HG03460 (cell line): ENCODE results near the gene FA2H.
"Not testable (repeated sequence)": the region's sequence is repeated elsewhere in the genome, so short reads cannot be mapped to it uniquely, and the experiment has no call there.

Experiments used
- ATAC-seq: cut with Tn5 transposase; IDR thresholded peaks from one replicate; pipeline ENCODE4 v1.9.1; 2021; ENCODE audit not compliant: unreplicated experiment

The FA2H gene

DNA sequence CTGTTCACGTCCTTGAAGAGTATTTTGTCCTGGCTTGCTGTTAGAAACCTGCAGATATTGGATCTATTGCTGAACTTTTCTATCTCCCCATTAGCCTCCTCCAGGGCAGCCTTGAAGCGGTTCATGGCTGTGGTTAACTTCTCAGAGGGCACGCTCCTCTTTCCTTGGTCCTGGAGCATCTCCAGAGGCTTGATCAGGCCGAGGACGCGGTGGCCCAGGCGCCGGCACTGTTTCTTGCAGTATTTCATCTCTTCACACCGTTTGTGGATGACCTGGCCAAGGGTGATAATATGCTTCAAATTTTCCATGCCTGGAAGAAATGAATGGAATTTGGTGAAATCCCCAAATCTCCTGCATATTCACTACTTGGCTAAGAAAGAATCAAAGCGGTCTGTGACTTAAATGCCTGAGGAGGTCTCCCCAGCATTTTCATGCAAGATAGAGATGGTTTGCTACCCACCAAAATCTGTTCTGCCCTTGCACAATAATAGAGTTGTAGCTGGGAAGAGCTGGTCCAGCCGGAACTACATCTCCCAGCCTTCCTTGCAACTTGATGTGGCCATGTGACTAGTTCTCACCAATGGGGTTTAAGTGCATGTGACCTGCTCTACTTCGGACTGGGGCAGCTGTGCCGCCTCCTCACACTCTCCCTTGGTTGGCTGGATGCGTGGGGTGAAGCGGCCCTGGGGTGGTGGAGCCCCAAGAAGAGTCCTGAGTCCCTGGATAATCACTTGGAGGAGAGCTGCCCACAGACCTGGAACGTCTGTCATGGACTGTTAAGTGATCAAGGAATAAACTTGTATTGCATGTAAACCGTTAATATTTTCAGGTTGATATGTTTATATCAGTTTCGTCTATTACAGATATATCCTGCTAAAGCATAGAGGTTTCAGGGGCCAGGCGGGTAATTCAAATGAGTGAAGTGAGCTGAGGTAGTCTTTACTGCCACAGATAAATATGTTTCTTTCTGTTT, 78.9 kb downstream of the FA2H start:
- peak; percentile 84 for ATAC-seq

DNA sequence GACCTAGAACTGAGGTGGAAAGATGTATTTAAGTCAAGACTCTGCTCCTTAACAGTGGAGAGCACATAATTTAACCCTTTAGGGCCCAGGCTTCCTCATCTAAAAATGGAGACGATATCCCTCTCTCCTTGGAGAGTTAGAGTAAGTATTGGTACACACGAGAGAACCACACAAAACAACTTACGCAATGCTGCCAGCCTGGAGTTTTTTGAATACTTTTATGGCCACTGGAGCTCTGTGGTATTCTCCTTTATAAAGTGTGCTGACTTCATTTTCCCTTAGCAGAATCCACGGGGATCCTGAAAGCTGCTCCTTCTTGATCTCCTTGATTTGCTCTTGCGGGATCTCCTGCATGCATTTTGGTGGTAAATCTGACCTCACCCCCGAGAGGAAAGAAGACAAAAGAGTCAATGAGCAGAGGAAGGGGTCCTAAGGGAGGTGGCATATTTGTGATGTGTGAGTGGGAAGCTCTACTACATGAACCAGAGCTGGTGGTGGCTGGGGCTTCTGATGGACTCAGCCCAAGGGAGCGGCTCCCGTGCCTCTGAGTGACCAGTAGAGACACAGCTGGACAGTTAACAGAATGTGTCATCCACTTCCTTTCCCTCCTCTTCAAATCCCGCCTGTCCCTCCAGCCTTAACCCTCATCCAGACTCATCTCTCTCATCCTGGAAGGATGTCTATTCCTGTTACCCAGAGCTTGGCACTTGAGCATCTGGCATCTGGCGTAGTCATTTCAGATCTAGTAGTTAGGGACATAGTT, 83.3 kb downstream of the FA2H start:
- ATAC-seq: no peak

DNA sequence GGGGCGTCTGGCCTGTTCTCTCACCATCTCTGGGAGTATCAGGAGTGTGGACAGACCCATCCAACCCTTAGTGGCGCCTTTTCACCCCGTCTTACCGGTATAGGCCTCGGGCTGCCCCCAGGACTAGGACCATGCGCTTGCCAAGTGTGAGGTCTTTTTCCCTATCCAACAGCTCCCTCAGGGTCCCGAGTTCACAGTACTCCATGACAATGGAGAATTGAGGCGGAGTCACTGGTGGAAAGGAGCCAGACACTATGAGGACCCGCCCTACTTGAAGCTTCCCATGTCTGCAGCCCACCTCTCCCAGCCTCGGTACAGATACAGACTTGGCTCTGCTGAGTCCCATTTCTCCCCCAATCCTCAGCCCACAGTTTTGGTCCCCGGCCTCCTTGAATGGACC, 92.1 kb downstream of the FA2H start:
- no peak for ATAC-seq

DNA sequence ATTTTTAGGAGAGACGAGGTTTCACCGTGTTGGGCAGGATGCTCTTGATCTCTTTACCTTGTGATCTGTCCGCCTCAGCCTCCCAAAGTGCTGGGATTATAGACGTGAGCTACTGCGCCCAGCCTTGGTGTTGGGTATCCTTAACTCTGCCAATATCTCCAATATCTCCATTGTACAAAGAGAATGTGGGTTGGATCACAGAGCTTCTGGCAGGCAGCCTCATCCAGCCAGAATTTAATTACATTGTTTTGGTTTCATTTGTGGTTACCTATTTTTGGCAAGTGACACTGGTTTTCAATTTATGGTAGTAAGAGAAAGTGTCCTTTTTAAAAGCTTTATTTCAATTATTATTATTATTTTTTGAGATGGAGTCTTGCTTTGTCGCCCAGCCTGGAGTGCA, 93.9 kb downstream of the FA2H start:
- ATAC-seq: no peak

DNA sequence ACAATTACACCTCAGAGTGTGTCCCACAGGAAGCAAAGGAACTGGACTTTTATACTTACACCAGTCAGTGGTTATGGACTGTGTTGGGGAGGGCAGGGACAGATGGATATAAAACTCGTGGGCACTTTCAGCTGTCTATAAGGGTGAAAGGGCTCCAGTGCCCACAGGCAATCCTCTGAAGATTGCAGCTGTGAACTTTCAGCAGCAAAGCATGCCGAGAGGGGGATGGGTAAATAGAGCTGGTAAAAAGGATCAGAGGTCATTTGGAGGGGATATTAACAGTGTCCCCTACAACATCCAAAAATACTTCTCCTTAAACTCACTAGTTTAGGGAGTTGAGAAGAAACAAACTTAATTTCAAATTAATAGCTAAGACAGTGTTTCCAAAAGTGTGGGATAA, 94.6 kb downstream of the FA2H start:
- no peak for ATAC-seq

DNA sequence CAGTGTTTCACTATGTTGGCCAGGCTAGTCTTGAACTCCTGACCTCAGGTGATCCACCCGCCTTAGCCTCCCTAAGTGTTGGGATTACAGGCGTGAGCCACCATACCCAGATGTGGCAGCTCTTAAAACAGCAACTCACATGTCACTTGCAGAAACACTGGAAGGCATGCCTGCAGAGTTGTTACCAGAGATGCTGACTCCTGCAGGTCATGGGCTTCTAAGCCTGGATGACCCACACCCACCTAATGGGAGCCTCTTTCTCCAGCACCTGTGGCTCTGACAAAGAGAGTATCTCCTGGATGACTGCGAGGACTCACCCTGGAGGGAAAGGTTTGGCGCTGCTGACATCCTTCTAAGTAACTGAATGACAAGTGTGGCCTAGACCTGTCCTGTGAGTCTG, 96.8 kb downstream of the FA2H start:
- no peak for ATAC-seq

DNA sequence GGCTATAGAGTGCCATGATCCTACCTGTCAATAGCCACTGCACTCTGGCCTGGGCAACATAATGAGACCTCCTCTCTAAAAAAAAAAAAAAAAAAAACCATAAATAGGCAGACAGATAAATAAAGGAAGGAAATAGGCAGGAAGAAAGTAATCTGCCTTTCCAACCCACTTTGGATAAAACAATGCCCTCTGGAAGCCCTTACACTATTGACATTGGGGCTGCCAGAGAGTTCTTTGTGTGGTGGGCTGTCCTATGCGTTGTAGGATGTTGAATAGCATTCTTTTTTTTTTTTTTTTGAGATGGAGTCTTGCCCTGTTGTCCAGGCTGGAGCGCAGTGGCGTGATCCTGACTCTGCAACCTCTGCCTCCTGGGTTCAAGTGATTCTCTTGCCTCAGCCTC, 100.7 kb downstream of the FA2H start:
- ATAC-seq: no peak

DNA sequence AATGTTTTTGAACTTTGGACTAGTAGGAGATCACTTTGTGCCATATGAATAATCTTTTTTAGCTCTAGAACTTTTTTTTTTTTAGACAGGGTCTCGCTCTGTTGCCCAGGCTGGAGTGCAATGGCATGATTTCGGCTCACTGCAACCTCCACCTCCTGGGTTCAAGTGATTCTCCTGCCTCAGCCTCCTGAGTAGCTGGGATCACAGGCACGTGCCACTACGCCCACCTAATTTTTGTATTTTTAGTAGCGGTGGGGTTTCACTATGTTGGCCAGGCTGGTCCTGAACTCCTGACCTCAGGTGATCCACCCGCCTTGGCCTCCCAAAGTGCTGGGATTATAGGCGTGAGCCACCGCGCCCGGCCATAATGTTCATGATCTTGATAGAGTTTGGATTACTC, 105.7 kb downstream of the FA2H start:
- ATAC-seq: not testable (repeated sequence)

DNA sequence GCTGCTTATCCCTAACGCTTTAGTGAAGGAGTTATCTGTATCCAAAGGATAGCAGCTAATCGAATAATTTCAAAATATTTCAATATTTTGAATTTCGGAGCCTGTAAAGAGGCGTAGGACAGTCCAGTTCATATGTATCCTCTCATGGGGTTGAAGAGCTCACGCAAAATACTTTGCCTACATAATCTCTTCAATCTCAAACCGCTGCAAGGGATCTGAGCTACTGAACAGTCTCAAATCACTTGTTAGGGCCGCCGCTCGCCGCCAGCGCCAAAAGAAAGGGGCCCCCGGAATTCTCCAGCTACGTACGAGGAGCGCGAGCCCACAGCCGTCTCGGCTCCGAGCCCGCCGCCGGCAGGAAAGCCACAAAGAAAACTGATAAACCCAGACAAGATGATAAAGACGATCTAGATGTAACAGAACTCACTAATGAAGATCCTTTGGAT, 107.3 kb downstream of the FA2H start:
- no peak for ATAC-seq

DNA sequence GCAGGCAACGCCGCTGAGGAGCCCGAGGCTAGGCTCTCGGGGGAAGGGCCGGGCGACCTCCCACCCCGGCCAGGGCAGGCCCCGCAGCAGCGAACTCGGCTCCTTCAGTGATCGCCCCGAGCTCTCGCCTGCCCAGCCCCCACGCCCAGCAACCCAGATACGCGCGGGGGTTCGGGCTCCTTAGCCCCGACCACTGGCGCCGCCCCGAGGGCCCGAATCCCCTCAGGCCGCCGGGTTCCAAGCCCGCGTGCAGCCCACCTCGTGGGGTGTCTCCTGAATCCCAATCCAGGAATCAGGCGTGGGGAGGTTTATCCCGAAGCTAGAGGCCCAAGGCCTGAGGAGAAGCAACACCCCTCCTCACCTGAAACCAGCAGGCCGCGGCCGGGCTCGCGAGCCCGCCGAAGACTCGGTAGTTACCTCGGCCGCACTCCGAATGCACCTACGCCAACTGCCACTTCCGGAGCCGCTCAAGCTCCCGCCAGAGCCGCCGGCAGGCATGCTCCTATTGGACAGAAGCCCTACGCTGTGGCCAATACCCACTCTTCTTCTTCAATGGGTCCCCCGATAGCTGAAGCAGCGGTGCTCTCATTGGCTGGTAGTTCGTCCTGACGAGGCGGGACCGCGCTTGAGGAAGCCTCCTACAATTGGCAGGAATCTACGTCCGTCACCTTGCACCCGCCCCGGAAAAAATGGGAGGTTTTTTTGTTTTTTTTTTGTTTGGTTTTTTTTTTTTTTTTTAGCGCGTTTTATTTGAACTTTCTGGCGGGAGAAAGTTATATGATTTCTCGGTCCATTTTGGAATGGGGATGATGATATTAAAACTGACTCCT, 108.0 kb downstream of the FA2H start, which contains the start of gene RFWD3:
RFWD3 (minus strand) TSS at position 453 of the 830 bp plus-strand sequence. CDS start 5,428 bp downstream, outside the sequence.
- peak; percentile 100 for ATAC-seq

DNA sequence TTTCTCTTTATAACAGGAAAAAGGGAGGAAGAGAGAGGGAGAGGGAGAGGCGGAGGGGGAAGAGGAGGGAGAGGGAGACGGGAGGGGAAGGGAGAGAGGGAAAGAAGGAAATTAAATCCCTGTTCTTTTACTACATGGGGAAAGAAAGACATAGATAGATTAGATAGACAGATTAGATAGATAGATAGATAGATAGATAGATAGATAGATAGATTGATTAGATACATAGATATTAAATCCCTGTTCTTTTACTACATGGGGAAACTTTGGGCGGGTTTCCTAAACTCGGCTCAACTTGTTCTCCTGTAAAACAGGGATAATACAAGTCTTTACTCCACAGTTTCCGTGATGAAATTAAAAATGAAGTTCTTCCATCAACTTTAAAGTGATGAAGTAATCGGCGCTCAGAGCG, 108.6 kb downstream of the FA2H start:
- no peak for ATAC-seq
